K562 (cell line): Measurements from ENCODE around the gene RPRML. TPM values are rescaled to one million over a fixed set of nuclear protein-coding genes. Genes with fewer than 3 reads are reported as not detected.

Source experiments
- ATAC-seq: fragments of 200-7000 bp; cut with Tn5 transposase; 3 replicates; pipeline ENCODE4 v1.9.1; 2020; ENCODE audit warnings: moderate library complexity
- BruUV-seq: library from RNA; stranded (reverse); fragments of 400-500 nt; replicated peaks from 2 replicates; lab custom pipeline; 2021; lab: Mats Ljungman, UMichigan
- CTCF ChIA-PET: fragments of 300-600 bp; formaldehyde crosslinking; extraction: SDS; loops from one replicate; lab custom pipeline; 2021; ENCODE audit warnings: low intra/inter-chr PET ratio; lab: Yijun Ruan, JAX
- POLR2A ChIA-PET: fragments of 300-600, 350-650 bp; sonication (Branson Sonifier 250); formaldehyde crosslinking; extraction: SDS; loops from one replicate; lab custom pipeline; 2021; ENCODE audit warnings: antibody characterized with exemption, inconsistent platforms; lab: Yijun Ruan, JAX
- DNase-seq, 4 experiments: peaks; one replicate each; pipeline versions ENCODE4 v3.0.0 to v3.0.0-alpha.2; 2011 to 2018; ENCODE audit warnings: low spot score in 3 of 4, mixed read lengths in 3 of 4; ENCODE audit errors: extremely low read depth in 1 of 4
- FAIRE-seq: peaks from 2 replicates; lab custom pipeline; 2011; peaks lifted over from hg19 to GRCh38; lab: Jason Lieb, UNC
- H2AFZ ChIP-seq: 2 replicates; pipeline ENCODE4 v1.6.0; 2011; ENCODE audit warnings: low read depth, low read length, control low read depth, inconsistent platforms
- H3K27ac ChIP-seq: fragments of 200-600 bp; 3 replicates; pipeline ENCODE4 v1.8.0; 2011; ENCODE audit warnings: low read depth, mild to moderate bottlenecking, control low read depth, inconsistent platforms, low read length, moderate library complexity, mixed read lengths; ENCODE audit errors: extremely low read depth
- H3K27me3 ChIP-seq, 2 experiments: fragments of 300-600 bp in 1 of 2; 2 replicates in 1 of 2; 3 replicates in 1 of 2; pipeline versions ENCODE4 v1.6.0 to v1.8.0; 2011; ENCODE audit warnings: inconsistent platforms in 2 of 2, low read length in 2 of 2, mild to moderate bottlenecking in 1 of 2, mixed read lengths in 1 of 2, moderate library complexity in 1 of 2; ENCODE audit not compliant: control insufficient read depth in 2 of 2, insufficient read depth in 2 of 2
- H3K36me3 ChIP-seq: fragments of 300-600 bp; 3 replicates; pipeline ENCODE4 v1.8.0; 2011; ENCODE audit warnings: mild to moderate bottlenecking, low read length, inconsistent platforms; ENCODE audit not compliant: control insufficient read depth, insufficient read depth
- H3K4me1 ChIP-seq, 2 experiments: fragments of 200-600 bp in 1 of 2; replicated peaks in 1 of 2; 2 replicates in 1 of 2; 3 replicates in 1 of 2; pipeline versions ENCODE4 v1.5.1 to v1.8.0; 2011; ENCODE audit warnings: inconsistent platforms in 2 of 2, low read length in 2 of 2, mild to moderate bottlenecking in 1 of 2, mixed read lengths in 1 of 2, moderate library complexity in 1 of 2; ENCODE audit not compliant: control insufficient read depth in 2 of 2, insufficient read depth in 2 of 2
- H3K4me2 ChIP-seq: 2 replicates; pipeline ENCODE4 v1.6.1; 2011; ENCODE audit warnings: low read length, control low read depth, inconsistent platforms, mixed read lengths; ENCODE audit not compliant: insufficient read depth
- H3K4me3 ChIP-seq: fragments of 200-600 bp; sonication (generic), shearing (Covaris generic); 2 replicates; pipeline ENCODE4 v1.5.1; 2016; ENCODE audit warnings: control low read depth, inconsistent platforms
- H3K79me2 ChIP-seq: fragments of 200-600 bp; 3 replicates; pipeline ENCODE4 v1.8.0; 2011; ENCODE audit warnings: low read length, inconsistent platforms; ENCODE audit not compliant: control insufficient read depth, insufficient read depth
- H3K9ac ChIP-seq, 2 experiments: 2 replicates each; pipeline versions ENCODE4 v1.6.0 to v1.6.1; 2011; ENCODE audit warnings: low read depth in 2 of 2, low read length in 2 of 2, control low read depth in 1 of 2, inconsistent platforms in 1 of 2, mild to moderate bottlenecking in 1 of 2, mixed read lengths in 1 of 2; ENCODE audit not compliant: insufficient read depth in 1 of 2
- H3K9me1 ChIP-seq: one replicate; pipeline ENCODE4 v1.6.0; 2011; ENCODE audit warnings: inconsistent platforms, mild to moderate bottlenecking, low read length, moderate library complexity; ENCODE audit not compliant: control insufficient read depth, insufficient read depth
- H3K9me3 ChIP-seq: replicated peaks from 2 replicates; pipeline ENCODE4 v1.5.1; 2011; ENCODE audit warnings: low read depth, low read length, inconsistent platforms; ENCODE audit not compliant: control insufficient read depth, insufficient read depth
- H4K20me1 ChIP-seq: replicated peaks from 2 replicates; pipeline ENCODE4 v1.6.1; 2011; ENCODE audit warnings: low read length, inconsistent platforms, mixed read lengths; ENCODE audit not compliant: control insufficient read depth, insufficient read depth
- DMBX1 ChIP-seq: fragments of 250-450 bp; sonication (Bioruptor Pico); IDR thresholded peaks from 2 replicates; pipeline ENCODE4 v1.8.0; 2022; ENCODE audit warnings: inconsistent platforms, mild to moderate bottlenecking, moderate library complexity, borderline replicate concordance
- FOXK1 ChIP-seq: sonication (generic); formaldehyde crosslinking; IDR thresholded peaks from 2 replicates; pipeline ENCODE4 v1.8.0; 2022; ENCODE audit warnings: missing genetic modification reagents, mild to moderate bottlenecking, borderline replicate concordance
- GABPB2 ChIP-seq: fragments of 250-450 bp; sonication (Bioruptor Pico); conservative IDR thresholded peaks from 2 replicates; pipeline ENCODE4 v1.5.1; 2021; ENCODE audit warnings: mild to moderate bottlenecking
- HNRNPL ChIP-seq: fragments of 200-400 bp; formaldehyde crosslinking; IDR thresholded peaks from 2 replicates; pipeline ENCODE4 v1.6.1; 2017; ENCODE audit warnings: low read depth, mild to moderate bottlenecking, low read length
- MEIS2 ChIP-seq: fragments of 450-650 bp; IDR thresholded peaks from 2 replicates; pipeline ENCODE4 v1.6.1; 2014; ENCODE audit warnings: mild to moderate bottlenecking; ENCODE audit not compliant: partially characterized antibody
- MTF1 ChIP-seq: fragments of 250-450 bp; sonication (Bioruptor Pico); IDR thresholded peaks from 2 replicates; pipeline ENCODE4 v1.9.0; 2021; ENCODE audit warnings: moderate library complexity, mild to moderate bottlenecking, inconsistent platforms, borderline replicate concordance
- NFATC3 ChIP-seq: fragments of 450-650 bp; IDR thresholded peaks from 2 replicates; pipeline ENCODE4 v1.6.1; 2017; ENCODE audit warnings: mild to moderate bottlenecking
- NR2C1 ChIP-seq, 2 experiments: fragments of 450-650 bp; IDR thresholded peaks; 2 replicates each; pipeline ENCODE4 v1.6.1; 2017; ENCODE audit warnings: mild to moderate bottlenecking in 2 of 2, antibody characterized with exemption in 1 of 2, inconsistent platforms in 1 of 2, missing compliant biosample characterization in 1 of 2, missing genetic modification characterization in 1 of 2
- PCBP2 ChIP-seq: fragments of 200-400 bp; formaldehyde crosslinking; IDR thresholded peaks from 2 replicates; pipeline ENCODE4 v1.6.1; 2018; ENCODE audit warnings: low read length, low read depth, mild to moderate bottlenecking, moderate library complexity; ENCODE audit not compliant: poor library complexity, severe bottlenecking
- PRPF4 ChIP-seq: fragments of 200-400 bp; formaldehyde crosslinking; IDR thresholded peaks from one replicate; pipeline ENCODE4 v1.6.1; 2017; ENCODE audit warnings: low read length, low read depth, mild to moderate bottlenecking; ENCODE audit not compliant: insufficient read depth, poor library complexity, severe bottlenecking
- RBM17 ChIP-seq: fragments of 200-400 bp; formaldehyde crosslinking; IDR thresholded peaks from 2 replicates; pipeline ENCODE4 v1.6.1; 2017; ENCODE audit warnings: low read depth, mild to moderate bottlenecking, low read length, borderline replicate concordance
- TRIM24 ChIP-seq, 2 experiments: fragments of 450-650 bp; IDR thresholded peaks; 2 replicates each; pipeline ENCODE4 v1.6.1; 2016
- ZKSCAN1 ChIP-seq: fragments of 150-350 bp; IDR thresholded peaks from 2 replicates; pipeline ENCODE4 v1.6.1; 2016; ENCODE audit warnings: low read depth, low read length
- ZNF124 ChIP-seq: sonication (generic); formaldehyde crosslinking; IDR thresholded peaks from 2 replicates; pipeline ENCODE4 v1.8.1; 2022; ENCODE audit warnings: missing genetic modification reagents
- ZNF134 ChIP-seq: fragments of 250-450 bp; sonication (Bioruptor Pico); conservative IDR thresholded peaks from 2 replicates; pipeline ENCODE4 v1.4.0; 2020
- WGBS: fragments of 100-300 bp; shearing (Covaris generic); methylation state at CpG from one replicate; pipeline ENCODE4 v1.1.6; 2016; ENCODE audit warnings: low coverage, mixed read lengths; ENCODE audit not compliant: insufficient coverage; ENCODE audit errors: missing lambda C conversion rate; 5-methylcytosine and 5-hydroxymethylcytosine counted together
- in situ Hi-C: fragments of 300-500 bp; cut with MboI; formaldehyde crosslinking; loops from 4 replicates; pipeline ENCODE4 v1.15.0; 2018; ENCODE audit warnings: inconsistent platforms, mixed read lengths
- intact Hi-C: fragments of 100-400 bp; cut with micrococcal nuclease; formaldehyde crosslinking; loops from 2 replicates; pipeline ENCODE4 v1.14.2; 2022
- polyA plus RNA-seq, 8 experiments: library from polyadenylated mRNA; depleted of rRNA in 4 of 8; stranded (reverse) in 5 of 8; unstranded in 3 of 8; fragments of >200 nt; fragmentation: Nextera tagmentation in 2 of 8; fragmentation: Illumina TruSeq in 1 of 8; extraction: Ambion mirVana in 2 of 8; extraction: Trizol in 1 of 8; gene quantifications; 2 replicates each; pipeline versions ENCODE4 v1.2.1 to v1.2.3, GENCODE V29; 2011 to 2014; ENCODE audit warnings: inconsistent platforms in 1 of 8, missing spikeins in 1 of 8
- total RNA-seq, 7 experiments: library from RNA; depleted of rRNA in 6 of 7; stranded (reverse); fragments of >200 nt in 6 of 7; fragmentation: Illumina TruSeq in 2 of 7; extraction: Trizol in 2 of 7; gene quantifications; 2 replicates each; pipeline versions ENCODE4 v1.2.1 to v1.2.3, GENCODE V29; 2011 to 2021; ENCODE audit warnings: low replicate concordance in 1 of 7
- TF ChIP-seq, protein P1 (sequence below): sonication (generic); formaldehyde crosslinking; IDR thresholded peaks from 2 replicates; pipeline ENCODE4 v1.8.0; 2022; ENCODE audit warnings: mild to moderate bottlenecking, missing genetic modification reagents

The RPRML gene
- total and polyA plus RNA-seq, 9 of the 15 experiments (the other 6 are each of a cell fraction or from before 2014, with no cell fraction given) = not detected

GRCh38 chr17:46952115-46952514 is 26.9 kb downstream of the RPRML start:
- no peaks in the 10 kb centered on the region for H3K9me3 ChIP-seq
- 0 out of 4 replicates have a peak overlapping the region, but pooled peaks of 1 of the 2 experiments have one; percentile 36 for H3K9ac ChIP-seq
- TF ChIP-seq NFATC3 (no peak), RBM17 (no peak), MEIS2 (no peak), PRPF4 (no peak), HNRNPL (no peak), FOXK1 (CRISPR knock-in tag) (no peak)
- ChIA-PET POLR2A (interaction anchor here (0.6 to 1.9 kb wide), 5 partner anchors 10 to 47 kb away, joined by 3 to 8 read pairs (median 4); no protein-coding TSS in a partner anchor), CTCF (no interaction called here)
- no peak overlapping the region for H3K27ac ChIP-seq
- FAIRE-seq (no peak), DNase-seq (no peak), ATAC-seq (no peak)
- peaks cover 7 to 50% of the 10 kb centered on the region in 2 experiments; a peak in 4 of 5 replicates for H3K27me3 ChIP-seq
- intact Hi-C loops (no loop called here), in situ Hi-C loops (no loop called here)
- H3K9me1 ChIP-seq = no peaks in the 10 kb centered on the region
- H3K4me2 ChIP-seq = no peak overlapping the region
- H3K4me1 ChIP-seq = no peaks in the 10 kb centered on the region
- H3K36me3 ChIP-seq = no peaks in the 10 kb centered on the region
- H2AFZ ChIP-seq = no peak overlapping the region
- no peaks in the 10 kb centered on the region for H3K79me2 ChIP-seq
- no peak overlapping the region for H3K4me3 ChIP-seq
- 15% methylated on average over 9 of the region's 9 CpGs for WGBS
- peaks cover 15% of the 10 kb centered on the region; the same call in 1 of the 2 replicates for H4K20me1 ChIP-seq
- no TSS peak for BruUV-seq

- no peak overlapping the region for H3K4me3 ChIP-seq
- WGBS = 6% methylated on average over 5 of the region's 5 CpGs
- FAIRE-seq = no peak
- H3K9ac ChIP-seq = no peak overlapping the region
- no peak overlapping the region for H3K27ac ChIP-seq
- no peak overlapping the region for H3K4me2 ChIP-seq
- no peaks in the 10 kb centered on the region for H3K4me1 ChIP-seq
- H3K9me1 ChIP-seq = no peaks in the 10 kb centered on the region
- no peak for DNase-seq
- H4K20me1 ChIP-seq = peaks cover 19% of the 10 kb centered on the region; the same call in 1 of the 2 replicates
- intact Hi-C loops (no loop called here), in situ Hi-C loops (no loop called here)
- CTCF ChIA-PET = no interaction called here
- no peak overlapping the region for H2AFZ ChIP-seq
- POLR2A ChIA-PET = interaction anchor here (0.6 to 1.9 kb wide), 5 partner anchors 9 to 48 kb away, joined by 3 to 8 read pairs (median 4); no protein-coding TSS in a partner anchor
- H3K9me3 ChIP-seq = no peaks in the 10 kb centered on the region
- H3K79me2 ChIP-seq = no peaks in the 10 kb centered on the region
- no peak for ATAC-seq
- peaks cover 6 to 50% of the 10 kb centered on the region in 2 experiments; a peak in 4 of 5 replicates for H3K27me3 ChIP-seq
- H3K36me3 ChIP-seq = no peaks in the 10 kb centered on the region
- no TSS peak for BruUV-seq
- TF ChIP-seq ZKSCAN1 (no peak), MTF1 (CRISPR knock-in tag) (no peak), DMBX1 (no peak), ZNF124 (CRISPR knock-in tag) (no peak), GABPB2 (CRISPR knock-in tag) (no peak), NR2C1 (IDR thresholded peaks at IDR 0.05) (no peak), NR2C1 (tag; IDR thresholded peaks at IDR 0.05) (no peak), PCBP2 (no peak), HNRNPL (no peak), TRIM24 (IDR thresholded peaks at IDR 0.05) (no peak), ZNF134 (CRISPR knock-in tag) (no peak)
- TF ChIP-seq, protein P1, sequence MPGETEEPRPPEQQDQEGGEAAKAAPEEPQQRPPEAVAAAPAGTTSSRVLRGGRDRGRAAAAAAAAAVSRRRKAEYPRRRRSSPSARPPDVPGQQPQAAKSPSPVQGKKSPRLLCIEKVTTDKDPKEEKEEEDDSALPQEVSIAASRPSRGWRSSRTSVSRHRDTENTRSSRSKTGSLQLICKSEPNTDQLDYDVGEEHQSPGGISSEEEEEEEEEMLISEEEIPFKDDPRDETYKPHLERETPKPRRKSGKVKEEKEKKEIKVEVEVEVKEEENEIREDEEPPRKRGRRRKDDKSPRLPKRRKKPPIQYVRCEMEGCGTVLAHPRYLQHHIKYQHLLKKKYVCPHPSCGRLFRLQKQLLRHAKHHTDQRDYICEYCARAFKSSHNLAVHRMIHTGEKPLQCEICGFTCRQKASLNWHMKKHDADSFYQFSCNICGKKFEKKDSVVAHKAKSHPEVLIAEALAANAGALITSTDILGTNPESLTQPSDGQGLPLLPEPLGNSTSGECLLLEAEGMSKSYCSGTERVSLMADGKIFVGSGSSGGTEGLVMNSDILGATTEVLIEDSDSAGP (CRISPR knock-in tag) = no peak
Measured at GRCh38 chr17:46951706-46952105, 27.3 kb downstream of the RPRML start.
